A673 (cell line): ENCODE data around the gene GATA1.

Source experiments
- EZH2 ChIP-seq: fragments of 200-600 bp; sonication (generic); IDR thresholded peaks from 2 replicates; pipeline ENCODE4 v1.6.1; 2017; ENCODE audit warnings: borderline replicate concordance, low read depth, mild to moderate bottlenecking, mixed read lengths, antibody characterized with exemption, low read length; ENCODE audit not compliant: poor library complexity, severe bottlenecking
- TF ChIP-seq, protein P1 (sequence below): fragments of 300-800, 200-600 bp; sonication (generic); conservative IDR thresholded peaks from 2 replicates; pipeline ENCODE4 v1.5.1; 2017; ENCODE audit warnings: low read depth, mild to moderate bottlenecking, antibody characterized with exemption, low read length, moderate library complexity, mixed read lengths

- TF ChIP-seq, protein P1, sequence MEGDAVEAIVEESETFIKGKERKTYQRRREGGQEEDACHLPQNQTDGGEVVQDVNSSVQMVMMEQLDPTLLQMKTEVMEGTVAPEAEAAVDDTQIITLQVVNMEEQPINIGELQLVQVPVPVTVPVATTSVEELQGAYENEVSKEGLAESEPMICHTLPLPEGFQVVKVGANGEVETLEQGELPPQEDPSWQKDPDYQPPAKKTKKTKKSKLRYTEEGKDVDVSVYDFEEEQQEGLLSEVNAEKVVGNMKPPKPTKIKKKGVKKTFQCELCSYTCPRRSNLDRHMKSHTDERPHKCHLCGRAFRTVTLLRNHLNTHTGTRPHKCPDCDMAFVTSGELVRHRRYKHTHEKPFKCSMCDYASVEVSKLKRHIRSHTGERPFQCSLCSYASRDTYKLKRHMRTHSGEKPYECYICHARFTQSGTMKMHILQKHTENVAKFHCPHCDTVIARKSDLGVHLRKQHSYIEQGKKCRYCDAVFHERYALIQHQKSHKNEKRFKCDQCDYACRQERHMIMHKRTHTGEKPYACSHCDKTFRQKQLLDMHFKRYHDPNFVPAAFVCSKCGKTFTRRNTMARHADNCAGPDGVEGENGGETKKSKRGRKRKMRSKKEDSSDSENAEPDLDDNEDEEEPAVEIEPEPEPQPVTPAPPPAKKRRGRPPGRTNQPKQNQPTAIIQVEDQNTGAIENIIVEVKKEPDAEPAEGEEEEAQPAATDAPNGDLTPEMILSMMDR = no peak
- no peak for TF ChIP-seq EZH2
Observed at GRCh38 chrX:48829016-48829735, 42.8 kb downstream of the GATA1 start.
